Left lung (tissue), 10 donors: Measurements from ENCODE around the gene DTNBP1. TPM values are rescaled to one million over a fixed set of nuclear protein-coding genes. Genes with fewer than 3 reads are reported as not detected.
A peak's percentile ranks its signal among the peaks of the same experiment; 100 is the strongest.

ENCODE experiments used
- ATAC-seq: fragments of 200-7000 bp; cut with Tn5 transposase; one replicate; pipeline ENCODE4 v1.9.1; 2020; ENCODE audit warnings: moderate library complexity
- DNase-seq, 4 donors: peaks; one replicate each; pipeline ENCODE4 v3.0.0-alpha.2; 2013 to 2020
- H3K27ac ChIP-seq, 2 donors: fragments of 200-600 bp; sonication (generic) in 1 of 2; one replicate each; pipeline versions ENCODE4 v1.5.0 to v1.8.0; 2020 to 2021
- H3K27me3 ChIP-seq, 2 donors: fragments of 200-600 bp; sonication (generic) in 1 of 2; one replicate each; pipeline versions ENCODE4 v1.5.0 to v1.8.0; 2020 to 2021
- H3K36me3 ChIP-seq, 2 donors: fragments of 200-600 bp; sonication (generic) in 1 of 2; one replicate each; pipeline versions ENCODE4 v1.5.0 to v1.8.0; 2020 to 2021
- H3K4me1 ChIP-seq, 2 donors: fragments of 200-600 bp; one replicate each; pipeline ENCODE4 v1.8.0; 2021
- H3K4me3 ChIP-seq, 2 donors: fragments of 200-600 bp; sonication (generic) in 1 of 2; one replicate each; pipeline versions ENCODE4 v1.5.0 to v1.8.0; 2020 to 2021; ENCODE audit warnings: mild to moderate bottlenecking in 1 of 2
- H3K9me3 ChIP-seq, 2 donors: fragments of 200-600 bp; sonication (generic) in 1 of 2; one replicate each; pipeline versions ENCODE4 v1.5.0 to v1.8.0; 2020 to 2021
- intact Hi-C, 2 donors: fragments of 100-400 bp; cut with DNase I; formaldehyde crosslinking; loops; one replicate each; pipeline versions ENCODE4 v1.11.2 to v1.14.2; 2022
- polyA plus RNA-seq, 6 donors: library from polyadenylated mRNA; unstranded; fragments of 120-200 nt; gene quantifications; one replicate each; pipeline ENCODE4 v1.2.1, GENCODE V29; 2013; ENCODE audit not compliant: insufficient read length in 6 of 6
- total RNA-seq, 2 donors: library from RNA; stranded (reverse); fragmentation: NEBNext Ultra II Directional; extraction: Animal tissue kit (Norgen Biotek cat#: 25700); gene quantifications; one replicate each; pipeline ENCODE4 v1.2.1, GENCODE V29; 2021
- TF ChIP-seq, protein P1 (sequence below), 2 donors: fragments of 200-600 bp; sonication (generic) in 1 of 2; IDR thresholded peaks; one replicate each; pipeline versions ENCODE4 v1.5.0 to v1.8.0; 2021; ENCODE audit warnings: antibody characterized with exemption in 2 of 2
- donor health status: DM: no; HTN: yes; CAD: no.
- donor health status: DM: no; HTN: no; CAD: no.

The DTNBP1 gene
- total and polyA plus RNA-seq, 8 donors = 15.3 to 18.5 (median 16.2) TPM

- no peak for ATAC-seq
These were observed 169.2 kb downstream of the DTNBP1 start for GRCh38 chr6:15493437-15494168.

GRCh38 chr6:15491986-15492269, 170.9 kb downstream of the DTNBP1 start:
- no peak overlapping the region for H3K27ac ChIP-seq
- no peaks in the 10 kb centered on the region for H3K9me3 ChIP-seq
- TF ChIP-seq, protein P1, sequence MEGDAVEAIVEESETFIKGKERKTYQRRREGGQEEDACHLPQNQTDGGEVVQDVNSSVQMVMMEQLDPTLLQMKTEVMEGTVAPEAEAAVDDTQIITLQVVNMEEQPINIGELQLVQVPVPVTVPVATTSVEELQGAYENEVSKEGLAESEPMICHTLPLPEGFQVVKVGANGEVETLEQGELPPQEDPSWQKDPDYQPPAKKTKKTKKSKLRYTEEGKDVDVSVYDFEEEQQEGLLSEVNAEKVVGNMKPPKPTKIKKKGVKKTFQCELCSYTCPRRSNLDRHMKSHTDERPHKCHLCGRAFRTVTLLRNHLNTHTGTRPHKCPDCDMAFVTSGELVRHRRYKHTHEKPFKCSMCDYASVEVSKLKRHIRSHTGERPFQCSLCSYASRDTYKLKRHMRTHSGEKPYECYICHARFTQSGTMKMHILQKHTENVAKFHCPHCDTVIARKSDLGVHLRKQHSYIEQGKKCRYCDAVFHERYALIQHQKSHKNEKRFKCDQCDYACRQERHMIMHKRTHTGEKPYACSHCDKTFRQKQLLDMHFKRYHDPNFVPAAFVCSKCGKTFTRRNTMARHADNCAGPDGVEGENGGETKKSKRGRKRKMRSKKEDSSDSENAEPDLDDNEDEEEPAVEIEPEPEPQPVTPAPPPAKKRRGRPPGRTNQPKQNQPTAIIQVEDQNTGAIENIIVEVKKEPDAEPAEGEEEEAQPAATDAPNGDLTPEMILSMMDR (IDR thresholded peaks at IDR 0.05) = no peak
- DNase-seq = no peak
- no peaks in the 10 kb centered on the region for H3K27me3 ChIP-seq
- intact Hi-C loops = no loop called here
- H3K4me3 ChIP-seq = no peak overlapping the region
- H3K4me1 ChIP-seq = peaks cover 11% of the 10 kb centered on the region in 2 donors
- ATAC-seq = no peak
- peaks cover 0 to 52% of the 10 kb centered on the region in 2 donors for H3K36me3 ChIP-seq

More at GRCh38 chr6:15493437-15494168, 169.2 kb downstream of the DTNBP1 start:
- peaks cover 11% of the 10 kb centered on the region in 2 donors for H3K4me1 ChIP-seq
- intact Hi-C loops = no loop called here
- peaks cover 0 to 50% of the 10 kb centered on the region in 2 donors for H3K36me3 ChIP-seq
- DNase-seq = no peak
- TF ChIP-seq, protein P1 (IDR thresholded peaks at IDR 0.05) = no peak
- H3K4me3 ChIP-seq = no peak overlapping the region
- no peak overlapping the region for H3K27ac ChIP-seq
- H3K27me3 ChIP-seq = no peaks in the 10 kb centered on the region
- no peaks in the 10 kb centered on the region for H3K9me3 ChIP-seq

DNA sequence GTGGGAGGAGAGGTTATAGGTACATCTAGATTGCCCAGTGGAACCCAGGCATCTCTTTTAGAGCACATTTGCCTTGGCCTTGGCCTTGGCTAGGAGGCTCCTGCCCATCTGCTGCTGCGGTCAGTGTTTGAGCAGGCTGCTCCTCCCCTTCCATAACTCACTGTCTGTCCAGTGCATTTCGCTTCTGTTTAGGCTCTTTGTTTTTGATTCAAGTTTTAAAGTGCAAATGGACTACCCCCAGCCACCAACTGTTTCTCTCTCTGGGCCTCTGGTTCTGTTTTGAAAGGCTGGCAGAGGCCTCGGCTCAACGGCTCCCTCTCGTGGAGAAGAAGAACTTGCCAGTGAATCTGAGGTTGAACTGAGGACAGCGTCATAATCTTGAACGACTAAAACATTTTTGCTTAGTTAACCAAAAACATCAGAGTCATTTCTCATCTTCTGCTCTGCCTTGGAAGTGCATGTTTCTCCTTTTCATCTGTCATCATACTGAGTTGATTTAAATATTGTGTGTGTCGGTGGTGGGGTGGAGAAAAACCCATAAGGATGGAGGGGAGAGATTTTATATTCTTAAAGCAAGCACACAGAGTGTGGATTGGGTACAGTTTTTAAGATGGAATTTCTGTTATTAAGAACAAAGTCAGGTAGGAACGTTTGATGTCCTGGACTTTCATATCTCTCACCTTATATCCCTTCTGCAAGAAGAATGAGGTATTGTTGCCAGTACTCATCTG, 171.4 kb downstream of the DTNBP1 start:
- Histone ChIP-seq H3K9me3 (no peaks in the 10 kb centered on the region), H3K4me3 (no peak overlapping the region), H3K27me3 (no peaks in the 10 kb centered on the region), H3K36me3 (peaks cover 0 to 48% of the 10 kb centered on the region in 2 donors), H3K27ac (no peak overlapping the region), H3K4me1 (peaks cover 11% of the 10 kb centered on the region in 2 donors)
- TF ChIP-seq, protein P1 (IDR thresholded peaks at IDR 0.05) = peak; percentile 84 to 94
- peak; percentile 90 for ATAC-seq
- intact Hi-C loops = no loop called here
- DNase-seq = peak; percentile 62 to 85 (median 74)

- Histone ChIP-seq H3K4me3 (no peak overlapping the region), H3K36me3 (peaks cover 0 to 38% of the 10 kb centered on the region in 2 donors), H3K9me3 (no peaks in the 10 kb centered on the region), H3K27me3 (no peaks in the 10 kb centered on the region), H3K27ac (no peak overlapping the region), H3K4me1 (peaks cover 11% of the 10 kb centered on the region in 2 donors)
- TF ChIP-seq, protein P1 (IDR thresholded peaks at IDR 0.05) = no peak
- no peak for ATAC-seq
- intact Hi-C loops = no loop called here
- DNase-seq = no peak
These were observed 172.4 kb downstream of the DTNBP1 start for GRCh38 chr6:15490242-15491100.
